Loucy (cell line): Measurements from ENCODE around the gene TXNL4A.

Source experiments
- EZH2phosphoT487 ChIP-seq: fragments of 200-600 bp; IDR thresholded peaks from 2 replicates; pipeline ENCODE4 v1.6.1; 2018; ENCODE audit warnings: antibody characterized with exemption, mild to moderate bottlenecking, moderate library complexity, borderline replicate concordance
- TF ChIP-seq, protein P1 (sequence below): fragments of 200-600 bp; sonication (generic); conservative IDR thresholded peaks from 2 replicates; pipeline ENCODE4 v1.5.1; 2014; ENCODE audit warnings: mild to moderate bottlenecking, antibody characterized with exemption, low read length

DNA sequence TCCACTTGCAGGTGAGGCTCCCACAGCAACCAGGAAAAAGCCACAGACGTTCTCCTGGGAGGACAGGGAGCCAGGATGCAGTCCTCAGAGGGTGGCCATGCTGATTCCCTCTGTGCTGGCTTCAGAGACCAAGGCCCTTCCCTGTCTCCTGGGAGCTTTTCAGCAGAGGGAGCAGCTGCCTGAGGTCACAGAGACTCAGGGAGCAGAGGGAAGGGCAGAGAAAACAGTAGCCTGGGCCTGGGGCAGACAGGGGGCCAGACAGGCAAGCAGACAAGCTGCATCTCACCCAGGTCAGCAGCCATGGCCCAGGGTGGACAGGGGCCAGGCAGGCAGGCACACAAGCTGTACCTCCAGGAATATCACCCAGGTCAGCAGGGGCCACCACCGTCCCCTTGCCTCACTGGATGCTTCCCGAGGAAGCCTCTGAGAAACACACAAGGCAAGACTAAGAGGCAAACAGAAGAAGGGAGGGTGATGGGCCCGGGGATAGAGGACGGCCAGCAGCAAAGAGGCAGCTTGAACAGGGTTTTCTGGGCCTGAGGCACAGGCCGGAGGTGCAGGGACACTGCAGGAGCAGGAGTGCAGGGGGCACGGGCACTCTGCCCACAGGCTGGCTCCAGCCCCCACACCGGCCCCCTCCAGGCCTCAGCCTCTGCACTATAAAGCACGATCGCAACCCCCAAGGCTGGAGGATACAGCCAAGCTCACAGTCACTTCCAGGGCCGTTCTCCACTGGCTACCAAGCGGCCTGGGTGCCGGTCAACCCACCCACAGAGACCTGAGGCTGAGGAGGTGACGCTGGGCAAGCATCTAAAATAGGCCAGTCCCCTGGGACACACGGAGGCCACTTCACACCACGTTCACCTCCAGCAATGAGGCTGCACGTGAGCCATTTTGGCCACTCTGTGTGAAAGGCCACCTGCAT is 43.0 kb downstream of the TXNL4A start:
- TF ChIP-seq, protein P1, sequence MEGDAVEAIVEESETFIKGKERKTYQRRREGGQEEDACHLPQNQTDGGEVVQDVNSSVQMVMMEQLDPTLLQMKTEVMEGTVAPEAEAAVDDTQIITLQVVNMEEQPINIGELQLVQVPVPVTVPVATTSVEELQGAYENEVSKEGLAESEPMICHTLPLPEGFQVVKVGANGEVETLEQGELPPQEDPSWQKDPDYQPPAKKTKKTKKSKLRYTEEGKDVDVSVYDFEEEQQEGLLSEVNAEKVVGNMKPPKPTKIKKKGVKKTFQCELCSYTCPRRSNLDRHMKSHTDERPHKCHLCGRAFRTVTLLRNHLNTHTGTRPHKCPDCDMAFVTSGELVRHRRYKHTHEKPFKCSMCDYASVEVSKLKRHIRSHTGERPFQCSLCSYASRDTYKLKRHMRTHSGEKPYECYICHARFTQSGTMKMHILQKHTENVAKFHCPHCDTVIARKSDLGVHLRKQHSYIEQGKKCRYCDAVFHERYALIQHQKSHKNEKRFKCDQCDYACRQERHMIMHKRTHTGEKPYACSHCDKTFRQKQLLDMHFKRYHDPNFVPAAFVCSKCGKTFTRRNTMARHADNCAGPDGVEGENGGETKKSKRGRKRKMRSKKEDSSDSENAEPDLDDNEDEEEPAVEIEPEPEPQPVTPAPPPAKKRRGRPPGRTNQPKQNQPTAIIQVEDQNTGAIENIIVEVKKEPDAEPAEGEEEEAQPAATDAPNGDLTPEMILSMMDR = no peak
- no peak for TF ChIP-seq EZH2phosphoT487
